SK-N-SH (cell line): Measurements from ENCODE around the gene ADAMTS2. TPM values are rescaled to one million over a fixed set of nuclear protein-coding genes. Genes with fewer than 3 reads are reported as not detected.

ENCODE experiments used
- CTCF ChIA-PET: fragments of 300-600, 350-600 bp; formaldehyde crosslinking; extraction: SDS; loops from one replicate; lab custom pipeline; 2021; lab: Yijun Ruan, JAX
- POLR2A ChIA-PET: fragments of 350-600 bp; sonication (Branson Sonifier 250); formaldehyde crosslinking; extraction: SDS; loops from one replicate; lab custom pipeline; 2020; ENCODE audit warnings: antibody characterized with exemption, inconsistent platforms; lab: Yijun Ruan, JAX
- DNase-seq: peaks from one replicate; pipeline ENCODE4 v3.0.0; 2012
- H2AFZ ChIP-seq: fragments of 200-600 bp; sonication (generic); 2 replicates; pipeline ENCODE4 v1.8.1; 2016; ENCODE audit warnings: antibody characterized with exemption, mild to moderate bottlenecking, low read depth
- H3F3A ChIP-seq: fragments of 200-600 bp; sonication (generic); replicated peaks from 2 replicates; pipeline ENCODE3; 2016; ENCODE audit warnings: antibody characterized with exemption, mild to moderate bottlenecking; ENCODE audit not compliant: insufficient read depth
- H3K27ac ChIP-seq, 2 experiments: fragments of 200-500 bp in 1 of 2; fragments of 200-600 bp in 1 of 2; sonication (Bioruptor generic) in 1 of 2; sonication (generic), shearing (Covaris generic) in 1 of 2; 2 replicates each; pipeline versions ENCODE4 v1.5.1 to v1.6.1; 2014 to 2016; ENCODE audit warnings: low read depth in 2 of 2, inconsistent platforms in 1 of 2, low read length in 1 of 2, mild to moderate bottlenecking in 1 of 2, mixed read lengths in 1 of 2
- H3K27me3 ChIP-seq: fragments of 200-600 bp; sonication (generic), shearing (Covaris generic); 2 replicates; pipeline ENCODE4 v1.6.1; 2016; ENCODE audit warnings: mixed run types; ENCODE audit not compliant: insufficient read depth
- H3K36me3 ChIP-seq, 2 experiments: fragments of 200-500 bp in 1 of 2; fragments of 200-600 bp in 1 of 2; sonication (Bioruptor generic) in 1 of 2; sonication (generic) in 1 of 2; replicated peaks in 1 of 2; 2 replicates each; pipeline versions ENCODE3 to v1.5.1; 2014 to 2016; ENCODE audit warnings: low read length in 1 of 2, mild to moderate bottlenecking in 1 of 2; ENCODE audit not compliant: insufficient read depth in 2 of 2, control insufficient read depth in 1 of 2
- H3K4me1 ChIP-seq, 2 experiments: fragments of 200-500 bp in 1 of 2; fragments of 200-600 bp in 1 of 2; sonication (Bioruptor generic) in 1 of 2; sonication (generic), shearing (Covaris generic) in 1 of 2; 2 replicates each; pipeline versions ENCODE4 v1.5.1 to v1.6.1; 2014 to 2016; ENCODE audit warnings: low read depth in 1 of 2, low read length in 1 of 2, mixed run types in 1 of 2; ENCODE audit not compliant: insufficient read depth in 2 of 2, control insufficient read depth in 1 of 2
- H3K4me2 ChIP-seq: fragments of 200-600 bp; sonication (generic), shearing (Covaris generic); 2 replicates; pipeline ENCODE4 v1.6.1; 2017; ENCODE audit warnings: mixed run types
- H3K4me3 ChIP-seq, 2 experiments: fragments of 200-500 bp in 1 of 2; fragments of 200-600 bp in 1 of 2; sonication (Bioruptor generic) in 1 of 2; sonication (generic), shearing (Covaris generic) in 1 of 2; 2 replicates each; pipeline versions ENCODE4 v1.5.1 to v1.8.1; 2014 to 2016; ENCODE audit warnings: low read depth in 2 of 2, inconsistent platforms in 1 of 2, low read length in 1 of 2, mild to moderate bottlenecking in 1 of 2, mixed read lengths in 1 of 2, moderate library complexity in 1 of 2
- H3K79me2 ChIP-seq: fragments of 200-600 bp; sonication (generic); 2 replicates; pipeline ENCODE4 v1.8.1; 2017; ENCODE audit warnings: mild to moderate bottlenecking; ENCODE audit not compliant: insufficient read depth
- H3K9ac ChIP-seq: fragments of 200-600 bp; sonication (generic); 2 replicates; pipeline ENCODE4 v1.6.1; 2017; ENCODE audit warnings: mixed run types
- H3K9me2 ChIP-seq: fragments of 200-600 bp; sonication (generic); 2 replicates; pipeline ENCODE4 v1.6.1; 2017; ENCODE audit warnings: mixed run types
- H3K9me3 ChIP-seq: fragments of 200-600 bp; sonication (generic); 2 replicates; pipeline ENCODE4 v1.6.1; 2017; ENCODE audit warnings: mixed run types, mild to moderate bottlenecking, moderate library complexity
- H4K20me1 ChIP-seq: fragments of 200-600 bp; sonication (generic); 2 replicates; pipeline ENCODE4 v1.6.1; 2017; ENCODE audit warnings: mild to moderate bottlenecking, mixed run types; ENCODE audit not compliant: insufficient read depth
- CHD2 ChIP-seq: fragments of 150-350 bp; IDR thresholded peaks from 2 replicates; pipeline ENCODE4 v1.6.1; 2018; ENCODE audit warnings: low read length; ENCODE audit not compliant: partially characterized antibody
- CTCF ChIP-seq: fragments of 200-600 bp; sonication (generic); IDR thresholded peaks from 2 replicates; pipeline ENCODE4 v1.6.1; 2017; ENCODE audit warnings: antibody characterized with exemption, mild to moderate bottlenecking, moderate library complexity
- EP300 ChIP-seq, 2 experiments: IDR thresholded peaks; 2 replicates each; pipeline versions ENCODE4 v1.4.0 to v1.6.1; 2012; ENCODE audit warnings: borderline replicate concordance in 1 of 2, low read depth in 1 of 2, low read length in 1 of 2
- EZH2phosphoT487 ChIP-seq: fragments of 200-600 bp; sonication (generic); IDR thresholded peaks from 2 replicates; pipeline ENCODE4 v1.6.1; 2017; ENCODE audit warnings: low read depth, mixed run types, mild to moderate bottlenecking, antibody characterized with exemption, moderate library complexity, borderline replicate concordance
- FOXM1 ChIP-seq: IDR thresholded peaks from 2 replicates; pipeline ENCODE4 v1.4.0; 2012; ENCODE audit warnings: low read depth, mild to moderate bottlenecking
- GABPA ChIP-seq: IDR thresholded peaks from 2 replicates; pipeline ENCODE4 v1.4.0; 2012; ENCODE audit warnings: low read depth, mild to moderate bottlenecking
- JUND ChIP-seq: IDR thresholded peaks from 2 replicates; pipeline ENCODE4 v1.4.0; 2012
- MEF2A ChIP-seq: IDR thresholded peaks from 2 replicates; pipeline ENCODE4 v1.4.0; 2012; ENCODE audit warnings: low read depth, borderline replicate concordance
- MXI1 ChIP-seq: IDR thresholded peaks from 2 replicates; pipeline ENCODE4 v1.6.1; 2012; ENCODE audit warnings: mild to moderate bottlenecking, low read depth, low read length, improper control_type of control experiment
- PBX3 ChIP-seq: IDR thresholded peaks from 2 replicates; pipeline ENCODE4; 2012
- POLR2AphosphoS5 ChIP-seq: IDR thresholded peaks from 2 replicates; pipeline ENCODE4 v1.6.1; 2012; ENCODE audit warnings: low read depth, low read length
- RAD21 ChIP-seq: IDR thresholded peaks from 2 replicates; pipeline ENCODE4 v1.6.1; 2012; ENCODE audit warnings: mild to moderate bottlenecking, low read length
- RCOR1 ChIP-seq: fragments of 150-350 bp; IDR thresholded peaks from 2 replicates; pipeline ENCODE4 v1.6.1; 2017; ENCODE audit warnings: antibody characterized with exemption, low read length
- SIN3A ChIP-seq: IDR thresholded peaks from 2 replicates; pipeline ENCODE4 v1.6.1; 2012; ENCODE audit warnings: low read depth, mild to moderate bottlenecking, low read length, moderate library complexity, borderline replicate concordance
- SMC3 ChIP-seq: IDR thresholded peaks from 2 replicates; pipeline ENCODE4 v1.6.1; 2012; ENCODE audit warnings: low read depth, low read length, improper control_type of control experiment
- TAF1 ChIP-seq: IDR thresholded peaks from 2 replicates; pipeline ENCODE4 v1.6.1; 2012; ENCODE audit warnings: low read depth, mild to moderate bottlenecking, low read length, moderate library complexity, borderline replicate concordance
- YY1 ChIP-seq: IDR thresholded peaks from 2 replicates; pipeline ENCODE4 v1.4.0; 2012; ENCODE audit warnings: low read depth, mild to moderate bottlenecking
- WGBS: methylation state at CpG from one replicate; pipeline ENCODE4 v1.1.6; 2017; ENCODE audit warnings: low lambda C conversion rate; 5-methylcytosine and 5-hydroxymethylcytosine counted together
- polyA plus RNA-seq, 3 experiments: library from polyadenylated mRNA; depleted of rRNA; stranded (reverse); fragments of >200 nt; gene quantifications; 2 replicates each; pipeline ENCODE4 v1.2.3, GENCODE V29; 2012
- TF ChIP-seq, protein P1 (sequence below): fragments of 150-350 bp; IDR thresholded peaks from 2 replicates; pipeline ENCODE4 v1.6.1; 2016; ENCODE audit warnings: mild to moderate bottlenecking, low read depth, low read length
- TF ChIP-seq, protein P2 (sequence below): IDR thresholded peaks from 2 replicates; pipeline ENCODE4 v1.4.0; 2012; ENCODE audit warnings: low read depth, borderline replicate concordance

The ADAMTS2 gene
- polyA plus RNA-seq, 1 of the 3 experiments (the other 2 are of a cell fraction), result 0.12 TPM

DNA sequence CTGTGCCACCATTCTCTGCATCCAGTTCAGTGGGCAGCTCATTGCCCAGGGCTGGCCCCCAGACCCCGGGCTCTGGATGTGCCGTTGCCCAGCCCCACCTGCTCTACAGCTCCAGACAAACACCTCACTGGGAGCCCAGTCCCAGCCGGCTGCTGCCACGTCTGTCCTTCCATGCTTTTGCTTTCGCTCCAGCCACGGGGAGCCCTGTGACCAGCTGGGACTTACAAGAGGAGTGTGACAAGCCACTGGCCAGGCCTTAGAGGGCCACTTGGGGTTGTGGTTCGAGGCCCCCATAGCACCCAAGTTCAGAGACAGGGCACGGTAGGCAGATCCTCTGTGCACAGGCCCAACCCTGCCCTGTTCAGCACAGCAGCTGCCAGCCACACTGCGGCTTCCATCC is 142.0 kb downstream of the ADAMTS2 start:
- no peaks in the 10 kb centered on the region for H3K79me2 ChIP-seq
- no peak overlapping the region; a peak in 1 of 4 replicates for H3K27ac ChIP-seq
- H2AFZ ChIP-seq, result no peak overlapping the region
- H3K4me1 ChIP-seq, result peaks cover 0 to 17% of the 10 kb centered on the region in 2 experiments; a peak in 1 of 4 replicates
- WGBS, result 53% methylated on average over 7 of the region's 9 CpGs
- CTCF ChIA-PET, result interaction anchor here (1.4 to 3.1 kb wide), 2 partner anchors 9 to 36 kb away, joined by 6 to 12 read pairs; no protein-coding TSS in a partner anchor
- no peaks in the 10 kb centered on the region for H3K27me3 ChIP-seq
- H3K9ac ChIP-seq, result no peak overlapping the region
- 0 out of 2 replicates have a peak, but pooled peaks cover 4% of the 10 kb centered on the region for H3K9me3 ChIP-seq
- H3K4me3 ChIP-seq, result no peak overlapping the region
- no peaks in the 10 kb centered on the region for H3K9me2 ChIP-seq
- POLR2A ChIA-PET, result no interaction called here
- no peaks in the 10 kb centered on the region for H4K20me1 ChIP-seq
- H3F3A ChIP-seq, result no peaks in the 10 kb centered on the region
- no peak for DNase-seq
- TF ChIP-seq, protein P1, sequence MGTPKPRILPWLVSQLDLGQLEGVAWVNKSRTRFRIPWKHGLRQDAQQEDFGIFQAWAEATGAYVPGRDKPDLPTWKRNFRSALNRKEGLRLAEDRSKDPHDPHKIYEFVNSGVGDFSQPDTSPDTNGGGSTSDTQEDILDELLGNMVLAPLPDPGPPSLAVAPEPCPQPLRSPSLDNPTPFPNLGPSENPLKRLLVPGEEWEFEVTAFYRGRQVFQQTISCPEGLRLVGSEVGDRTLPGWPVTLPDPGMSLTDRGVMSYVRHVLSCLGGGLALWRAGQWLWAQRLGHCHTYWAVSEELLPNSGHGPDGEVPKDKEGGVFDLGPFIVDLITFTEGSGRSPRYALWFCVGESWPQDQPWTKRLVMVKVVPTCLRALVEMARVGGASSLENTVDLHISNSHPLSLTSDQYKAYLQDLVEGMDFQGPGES, result no peak
- TF ChIP-seq POLR2AphosphoS5, result no peak
- no peak for TF ChIP-seq GABPA
- TF ChIP-seq TAF1, result no peak
- no peak for TF ChIP-seq SIN3A
- TF ChIP-seq CHD2, result no peak
- TF ChIP-seq, protein P2, sequence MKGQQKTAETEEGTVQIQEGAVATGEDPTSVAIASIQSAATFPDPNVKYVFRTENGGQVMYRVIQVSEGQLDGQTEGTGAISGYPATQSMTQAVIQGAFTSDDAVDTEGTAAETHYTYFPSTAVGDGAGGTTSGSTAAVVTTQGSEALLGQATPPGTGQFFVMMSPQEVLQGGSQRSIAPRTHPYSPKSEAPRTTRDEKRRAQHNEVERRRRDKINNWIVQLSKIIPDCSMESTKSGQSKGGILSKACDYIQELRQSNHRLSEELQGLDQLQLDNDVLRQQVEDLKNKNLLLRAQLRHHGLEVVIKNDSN, result no peak
- no peak for TF ChIP-seq CTCF
- H3K4me2 ChIP-seq, result no peak overlapping the region
- H3K36me3 ChIP-seq, result no peaks in the 10 kb centered on the region

DNA sequence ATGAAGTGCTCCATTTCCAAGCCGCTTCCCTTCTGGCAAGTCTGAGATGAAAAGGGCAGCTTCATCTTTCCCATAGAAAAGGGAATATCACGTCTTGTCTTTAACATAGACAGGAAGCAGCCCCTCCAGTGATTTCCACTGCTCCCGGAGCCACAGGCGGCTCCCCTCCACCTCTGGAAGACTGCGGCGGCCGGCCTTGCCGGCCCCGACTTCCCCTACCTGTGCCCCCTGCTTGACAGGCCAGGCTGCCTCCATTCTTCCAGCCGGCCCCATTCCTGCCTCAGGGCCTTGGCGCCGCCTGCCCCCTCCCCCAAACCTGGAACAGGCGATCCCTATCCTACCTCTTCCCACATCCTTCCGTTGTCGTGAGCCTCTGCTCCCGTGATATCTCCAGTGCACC is 143.3 kb downstream of the ADAMTS2 start:
- no peak for DNase-seq
- Histone ChIP-seq H3K4me2 (no peak overlapping the region), H3K27ac (no peak overlapping the region), H3K9me3 (0 out of 2 replicates have a peak, but pooled peaks cover 4% of the 10 kb centered on the region), H3F3A (no peaks in the 10 kb centered on the region), H3K27me3 (no peaks in the 10 kb centered on the region), H3K4me1 (peaks cover 0 to 17% of the 10 kb centered on the region in 2 experiments; a peak in 1 of 4 replicates), H3K9ac (no peak overlapping the region), H3K4me3 (no peak overlapping the region), H2AFZ (no peak overlapping the region), H3K9me2 (no peaks in the 10 kb centered on the region), H4K20me1 (no peaks in the 10 kb centered on the region), H3K79me2 (no peaks in the 10 kb centered on the region), H3K36me3 (no peaks in the 10 kb centered on the region)
- 67% methylated on average over 16 of the region's 16 CpGs for WGBS
- ChIA-PET POLR2A (interaction anchor here (0.6 kb wide), 1 partner anchor 30 kb away, joined by 5 read pairs; no protein-coding TSS in a partner anchor), CTCF (interaction anchor here (1.4 to 3.1 kb wide), 2 partner anchors 11 to 35 kb away, joined by 6 to 12 read pairs; no protein-coding TSS in a partner anchor)
- TF ChIP-seq MXI1, result no peak
- no peak for TF ChIP-seq EZH2phosphoT487
- no peak for TF ChIP-seq EP300 (IDR thresholded peaks at IDR 0.05; ENCODE audit: borderline replicate concordance in 1 of 2, low read depth in 1 of 2, low read length in 1 of 2)
- TF ChIP-seq RAD21, result no peak
- TF ChIP-seq MEF2A, result no peak
- TF ChIP-seq PBX3, result no peak
- no peak for TF ChIP-seq SMC3
- TF ChIP-seq, protein P1, result no peak
- no peak for TF ChIP-seq RCOR1
- no peak for TF ChIP-seq JUND
- no peak for TF ChIP-seq SIN3A
- no peak for TF ChIP-seq YY1
- no peak for TF ChIP-seq FOXM1
